HG02852 (cell line): Measurements from ENCODE around the gene ZNF362.

ENCODE experiments used
- ATAC-seq: cut with Tn5 transposase; IDR thresholded peaks from one replicate; pipeline ENCODE4 v1.9.1; 2021; ENCODE audit warnings: mild to moderate bottlenecking, moderate library complexity; ENCODE audit not compliant: unreplicated experiment

ZNF362 gene

GRCh38 chr1:33323663-33324477 is 67.6 kb downstream of the ZNF362 start:
- no peak for ATAC-seq

GRCh38 chr1:33324677-33325575 is 68.6 kb downstream of the ZNF362 start:
- ATAC-seq = no peak

GRCh38 chr1:33326785-33327184 is 70.5 kb downstream of the ZNF362 start:
- no peak for ATAC-seq

GRCh38 chr1:33327587-33328325 is 71.5 kb downstream of the ZNF362 start:
- no peak for ATAC-seq

- no peak for ATAC-seq
These were observed 72.5 kb downstream of the ZNF362 start for GRCh38 chr1:33328817-33329216.

- ATAC-seq = no peak
These were observed 73.5 kb downstream of the ZNF362 start for GRCh38 chr1:33329600-33330305.

- no peak for ATAC-seq
These were observed 74.1 kb downstream of the ZNF362 start for GRCh38 chr1:33330361-33330890.

GRCh38 chr1:33330906-33331305 is 74.6 kb downstream of the ZNF362 start:
- no peak for ATAC-seq

GRCh38 chr1:33331444-33332356 is 75.4 kb downstream of the ZNF362 start:
- no peak for ATAC-seq

GRCh38 chr1:33332357-33332789 is 76.1 kb downstream of the ZNF362 start:
- ATAC-seq = no peak

GRCh38 chr1:33332881-33333280 is 76.6 kb downstream of the ZNF362 start:
- ATAC-seq = no peak

- ATAC-seq = no peak
These were observed 77.8 kb downstream of the ZNF362 start for GRCh38 chr1:33334081-33334552.

GRCh38 chr1:33335020-33335419 is 78.7 kb downstream of the ZNF362 start:
- ATAC-seq = no peak

- no peak for ATAC-seq
These were observed 80.3 kb downstream of the ZNF362 start for GRCh38 chr1:33336580-33336979.

GRCh38 chr1:33337441-33337840 is 81.1 kb downstream of the ZNF362 start:
- no peak for ATAC-seq

GRCh38 chr1:33338048-33338439 is 81.8 kb downstream of the ZNF362 start:
- no peak for ATAC-seq

- ATAC-seq = no peak
These were observed 82.3 kb downstream of the ZNF362 start for GRCh38 chr1:33338440-33339211.

GRCh38 chr1:33339413-33339812 is 83.1 kb downstream of the ZNF362 start:
- no peak for ATAC-seq
